ENCODE measurements around the gene NUTM2E. TPM values are rescaled to one million over a fixed set of nuclear protein-coding genes. Genes with fewer than 3 reads are reported as not detected.

Gene NUTM2E
- total RNA-seq = under 0.01 TPM in 1 of 2 replicates, not detected in the other

DNA sequence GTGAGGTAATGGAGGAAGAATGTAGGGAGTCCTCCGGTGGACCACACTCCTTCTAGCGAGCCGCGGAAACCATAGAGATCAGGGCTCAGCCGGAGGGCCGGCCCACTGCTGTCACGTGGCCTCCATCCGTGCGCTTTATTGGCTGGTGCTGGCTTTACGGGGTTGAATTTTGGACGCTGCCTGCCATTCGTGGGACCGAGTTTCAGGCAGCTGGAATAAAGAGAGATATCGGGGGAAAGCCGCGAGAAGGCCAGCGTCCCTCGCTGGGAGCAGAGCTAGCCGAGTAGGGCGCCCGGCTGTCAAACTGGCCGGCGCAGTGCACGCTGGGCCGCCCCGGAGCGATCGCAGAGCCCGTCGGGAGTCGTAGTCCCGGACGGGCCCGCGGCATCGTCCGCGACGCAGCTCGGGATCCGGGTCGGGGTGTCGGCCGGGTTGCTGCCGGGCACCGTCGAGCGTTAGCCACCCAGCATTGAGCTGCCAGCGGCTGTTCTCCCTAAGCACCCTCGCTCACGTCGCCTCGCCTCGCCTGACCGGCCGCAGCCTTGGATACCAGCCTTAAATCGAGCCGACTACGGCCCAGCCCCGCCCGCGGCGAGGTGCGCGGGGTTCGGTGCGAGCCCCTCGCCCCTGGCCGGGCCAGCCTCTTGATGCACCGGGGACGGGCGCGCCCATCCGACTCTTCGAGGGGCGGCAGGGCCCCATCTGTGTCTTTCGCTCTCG is at the start of gene NUTM2E:
Gene NUTM2E (plus strand): TSS at position 244 of the 720 bp plus-strand sequence. CDS start 15,002 bp downstream, outside the sequence.

Other genes starting within 250 kb of the NUTM2E start
- not detected in 2 replicates for gene SFTPA1, start 215.8 kb upstream of the NUTM2E start, total RNA-seq
- under 0.01 and 0.15 TPM in 2 replicates for gene NUTM2B, start 123.5 kb upstream of the NUTM2E start, total RNA-seq
- gene SFTPD, start 122.4 kb downstream of the NUTM2E start, total RNA-seq = not detected in 2 replicates

Measured in epithelial cell of umbilical artery (primary cell).